WTC11 (cell line): ENCODE data around the gene NOSTRIN. TPM values are rescaled to one million over a fixed set of nuclear protein-coding genes. Genes with fewer than 3 reads are reported as not detected.

ENCODE experiments used
- ATAC-seq: fragments of 200-7000 bp; cut with Tn5 transposase; 2 replicates; pipeline ENCODE4 v1.10.0; 2021; ENCODE audit warnings: mild to moderate bottlenecking, moderate library complexity
- CTCF ChIA-PET: fragments of 300-600 bp; sonication (Branson Sonifier 250); formaldehyde crosslinking; loops from one replicate; lab custom pipeline; 2021; ENCODE audit warnings: antibody characterized with exemption; lab: Charles Lee
- POLR2A ChIA-PET: fragments of 350-600 bp; sonication (Branson Sonifier 250); formaldehyde crosslinking; loops from one replicate; lab custom pipeline; 2021; ENCODE audit warnings: antibody characterized with exemption; lab: Charles Lee
- DNase-seq: peaks from one replicate; pipeline ENCODE4 v3.0.0; 2021; ENCODE audit warnings: low spot score
- H3K27ac Mint-ChIP-seq: 2 replicates; pipeline ENCODE4 v1.8.0; 2021; ENCODE audit warnings: mixed read lengths
- H3K27me3 Mint-ChIP-seq: 2 replicates; pipeline ENCODE4 v1.8.0; 2021; ENCODE audit warnings: low read depth, mild to moderate bottlenecking, moderate library complexity, mixed read lengths
- H3K36me3 Mint-ChIP-seq: 2 replicates; pipeline ENCODE4 v1.8.0; 2021; ENCODE audit warnings: mixed read lengths
- H3K4me1 Mint-ChIP-seq: 2 replicates; pipeline ENCODE4 v1.8.0; 2022; ENCODE audit warnings: mixed read lengths
- H3K4me3 Mint-ChIP-seq: 2 replicates; pipeline ENCODE4 v1.8.0; 2021; ENCODE audit warnings: mild to moderate bottlenecking, moderate library complexity, mixed read lengths
- H3K9me3 Mint-ChIP-seq: 2 replicates; pipeline ENCODE4 v1.8.0; 2021; ENCODE audit warnings: mixed read lengths
- NFYB ChIP-seq: sonication (generic); formaldehyde crosslinking; conservative IDR thresholded peaks from 2 replicates; pipeline ENCODE4 v1.8.0; 2022; ENCODE audit warnings: low read depth, missing genetic modification reagents
- SMAD4 ChIP-seq: sonication (generic); formaldehyde crosslinking; IDR thresholded peaks from 2 replicates; pipeline ENCODE4 v1.8.0; 2022; ENCODE audit warnings: mild to moderate bottlenecking, missing genetic modification reagents
- SP1 ChIP-seq: sonication (generic); formaldehyde crosslinking; conservative IDR thresholded peaks from 2 replicates; pipeline ENCODE4 v1.8.1; 2022; ENCODE audit warnings: missing genetic modification reagents
- ZNF138 ChIP-seq: sonication (generic); formaldehyde crosslinking; conservative IDR thresholded peaks from 2 replicates; pipeline ENCODE4 v1.8.1; 2022; ENCODE audit warnings: mild to moderate bottlenecking, moderate library complexity, missing genetic modification reagents
- total RNA-seq: library from RNA; stranded (reverse); gene quantifications from 3 replicates; pipeline ENCODE4 v1.2.3, GENCODE V29; 2021
- TF ChIP-seq, protein P1 (sequence below): sonication (generic); formaldehyde crosslinking; IDR thresholded peaks from 2 replicates; pipeline ENCODE4 v1.8.0; 2022; ENCODE audit warnings: mild to moderate bottlenecking, missing genetic modification reagents
- TF ChIP-seq, protein P2 (sequence below): sonication (generic); formaldehyde crosslinking; IDR thresholded peaks from 2 replicates; pipeline ENCODE4 v1.8.1; 2023; ENCODE audit warnings: mild to moderate bottlenecking, missing genetic modification reagents, moderate library complexity
- TF ChIP-seq, protein P3 (sequence below): sonication (generic); formaldehyde crosslinking; IDR thresholded peaks from 2 replicates; pipeline ENCODE4 v1.8.1; 2023; ENCODE audit warnings: mild to moderate bottlenecking, missing genetic modification reagents, borderline replicate concordance
- TF ChIP-seq, protein P4 (sequence below): sonication (generic); formaldehyde crosslinking; conservative IDR thresholded peaks from 2 replicates; pipeline ENCODE4 v1.8.1; 2023; ENCODE audit warnings: mild to moderate bottlenecking, low read depth, missing genetic modification reagents, moderate library complexity
- TF ChIP-seq, protein P5 (sequence below): sonication (generic); formaldehyde crosslinking; IDR thresholded peaks from 2 replicates; pipeline ENCODE4 v1.8.1; 2023; ENCODE audit warnings: mild to moderate bottlenecking, missing genetic modification reagents, moderate library complexity
- TF ChIP-seq, protein P6 (sequence below): sonication (generic); formaldehyde crosslinking; IDR thresholded peaks from 2 replicates; pipeline ENCODE4 v1.8.1; 2022; ENCODE audit warnings: low read depth, missing genetic modification reagents, borderline replicate concordance
- TF ChIP-seq, protein P7 (sequence below): sonication (generic); formaldehyde crosslinking; IDR thresholded peaks from 2 replicates; pipeline ENCODE4 v1.8.0; 2023; ENCODE audit warnings: missing genetic modification reagents, mild to moderate bottlenecking, borderline replicate concordance
- TF ChIP-seq, protein P8 (sequence below): fragments of 250-450 bp; sonication (Bioruptor Pico); IDR thresholded peaks from 2 replicates; pipeline ENCODE4 v1.8.0; 2021; ENCODE audit warnings: mild to moderate bottlenecking

NOSTRIN gene
- total RNA-seq, 1 experiment from 2014 or later, result 0.22 TPM

DNA sequence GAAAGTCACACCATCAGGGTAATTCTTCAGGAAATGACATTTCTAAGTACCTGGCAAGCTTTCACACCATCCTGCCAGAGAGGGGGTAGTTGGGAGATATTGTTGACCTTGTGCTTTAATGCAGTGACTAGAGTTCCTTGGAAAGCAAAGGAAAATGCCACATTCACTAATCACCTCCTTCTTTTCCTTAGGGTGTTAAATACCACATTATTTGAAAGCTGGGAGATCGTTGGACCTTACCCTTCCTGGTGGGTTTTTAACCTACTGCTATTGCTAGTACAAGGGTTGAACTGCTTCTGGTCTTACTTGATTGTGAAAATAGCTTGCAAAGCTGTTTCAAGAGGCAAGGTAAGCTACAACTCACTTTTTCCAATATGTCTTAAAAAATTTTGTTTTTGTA is 37.0 kb upstream of the NOSTRIN start:
- Mint-ChIP-seq H3K27me3 (no peaks in the 10 kb centered on the region), H3K9me3 (no peaks in the 10 kb centered on the region), H3K4me3 (no peak overlapping the region), H3K36me3 (peaks cover 10% of the 10 kb centered on the region), H3K4me1 (peaks cover 7% of the 10 kb centered on the region; the same call in 1 of the 2 replicates), H3K27ac (no peak overlapping the region)
- no peak for DNase-seq
- ChIA-PET CTCF (interaction anchor here (0.9 kb wide), 1 partner anchor 419 kb away, joined by 3 read pairs; no protein-coding TSS in a partner anchor), POLR2A (no interaction called here)
- TF ChIP-seq, protein P1, sequence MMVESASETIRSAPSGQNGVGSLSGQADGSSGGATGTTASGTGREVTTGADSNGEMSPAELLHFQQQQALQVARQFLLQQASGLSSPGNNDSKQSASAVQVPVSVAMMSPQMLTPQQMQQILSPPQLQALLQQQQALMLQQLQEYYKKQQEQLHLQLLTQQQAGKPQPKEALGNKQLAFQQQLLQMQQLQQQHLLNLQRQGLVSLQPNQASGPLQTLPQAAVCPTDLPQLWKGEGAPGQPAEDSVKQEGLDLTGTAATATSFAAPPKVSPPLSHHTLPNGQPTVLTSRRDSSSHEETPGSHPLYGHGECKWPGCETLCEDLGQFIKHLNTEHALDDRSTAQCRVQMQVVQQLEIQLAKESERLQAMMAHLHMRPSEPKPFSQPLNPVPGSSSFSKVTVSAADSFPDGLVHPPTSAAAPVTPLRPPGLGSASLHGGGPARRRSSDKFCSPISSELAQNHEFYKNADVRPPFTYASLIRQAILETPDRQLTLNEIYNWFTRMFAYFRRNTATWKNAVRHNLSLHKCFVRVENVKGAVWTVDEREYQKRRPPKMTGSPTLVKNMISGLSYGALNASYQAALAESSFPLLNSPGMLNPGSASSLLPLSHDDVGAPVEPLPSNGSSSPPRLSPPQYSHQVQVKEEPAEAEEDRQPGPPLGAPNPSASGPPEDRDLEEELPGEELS (CRISPR knock-in tag), result no peak
- ATAC-seq, result no peak

DNA sequence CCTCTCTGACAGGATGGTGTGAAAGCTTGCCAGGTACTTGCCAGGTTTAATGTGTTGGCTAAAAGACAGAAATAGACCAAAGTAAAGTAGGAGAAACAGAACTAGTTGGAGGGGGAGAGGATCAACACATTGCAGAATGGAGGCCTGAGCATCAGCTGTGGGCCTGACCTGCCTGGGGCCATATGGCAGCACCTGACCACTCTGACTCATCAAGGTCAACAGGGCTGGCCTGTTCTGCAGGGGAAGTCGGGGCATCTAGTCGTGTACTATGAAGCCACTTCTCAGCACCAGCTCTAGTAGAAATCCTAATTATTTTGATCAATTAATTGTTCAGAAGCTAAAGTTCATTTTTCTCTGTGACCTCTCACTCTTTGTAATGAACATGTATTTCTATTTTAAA is 35.8 kb upstream of the NOSTRIN start:
- no peaks in the 10 kb centered on the region for H3K9me3 Mint-ChIP-seq
- TF ChIP-seq, protein P2, sequence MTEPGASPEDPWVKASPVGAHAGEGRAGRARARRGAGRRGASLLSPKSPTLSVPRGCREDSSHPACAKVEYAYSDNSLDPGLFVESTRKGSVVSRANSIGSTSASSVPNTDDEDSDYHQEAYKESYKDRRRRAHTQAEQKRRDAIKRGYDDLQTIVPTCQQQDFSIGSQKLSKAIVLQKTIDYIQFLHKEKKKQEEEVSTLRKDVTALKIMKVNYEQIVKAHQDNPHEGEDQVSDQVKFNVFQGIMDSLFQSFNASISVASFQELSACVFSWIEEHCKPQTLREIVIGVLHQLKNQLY (CRISPR knock-in tag), result no peak
- TF ChIP-seq, protein P3, sequence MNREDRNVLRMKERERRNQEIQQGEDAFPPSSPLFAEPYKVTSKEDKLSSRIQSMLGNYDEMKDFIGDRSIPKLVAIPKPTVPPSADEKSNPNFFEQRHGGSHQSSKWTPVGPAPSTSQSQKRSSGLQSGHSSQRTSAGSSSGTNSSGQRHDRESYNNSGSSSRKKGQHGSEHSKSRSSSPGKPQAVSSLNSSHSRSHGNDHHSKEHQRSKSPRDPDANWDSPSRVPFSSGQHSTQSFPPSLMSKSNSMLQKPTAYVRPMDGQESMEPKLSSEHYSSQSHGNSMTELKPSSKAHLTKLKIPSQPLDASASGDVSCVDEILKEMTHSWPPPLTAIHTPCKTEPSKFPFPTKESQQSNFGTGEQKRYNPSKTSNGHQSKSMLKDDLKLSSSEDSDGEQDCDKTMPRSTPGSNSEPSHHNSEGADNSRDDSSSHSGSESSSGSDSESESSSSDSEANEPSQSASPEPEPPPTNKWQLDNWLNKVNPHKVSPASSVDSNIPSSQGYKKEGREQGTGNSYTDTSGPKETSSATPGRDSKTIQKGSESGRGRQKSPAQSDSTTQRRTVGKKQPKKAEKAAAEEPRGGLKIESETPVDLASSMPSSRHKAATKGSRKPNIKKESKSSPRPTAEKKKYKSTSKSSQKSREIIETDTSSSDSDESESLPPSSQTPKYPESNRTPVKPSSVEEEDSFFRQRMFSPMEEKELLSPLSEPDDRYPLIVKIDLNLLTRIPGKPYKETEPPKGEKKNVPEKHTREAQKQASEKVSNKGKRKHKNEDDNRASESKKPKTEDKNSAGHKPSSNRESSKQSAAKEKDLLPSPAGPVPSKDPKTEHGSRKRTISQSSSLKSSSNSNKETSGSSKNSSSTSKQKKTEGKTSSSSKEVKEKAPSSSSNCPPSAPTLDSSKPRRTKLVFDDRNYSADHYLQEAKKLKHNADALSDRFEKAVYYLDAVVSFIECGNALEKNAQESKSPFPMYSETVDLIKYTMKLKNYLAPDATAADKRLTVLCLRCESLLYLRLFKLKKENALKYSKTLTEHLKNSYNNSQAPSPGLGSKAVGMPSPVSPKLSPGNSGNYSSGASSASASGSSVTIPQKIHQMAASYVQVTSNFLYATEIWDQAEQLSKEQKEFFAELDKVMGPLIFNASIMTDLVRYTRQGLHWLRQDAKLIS, result no peak
- TF ChIP-seq NFYB (CRISPR knock-in tag) (no peak), SMAD4 (no peak), ZNF138 (CRISPR knock-in tag) (no peak), SP1 (CRISPR knock-in tag) (no peak)
- TF ChIP-seq, protein P4, sequence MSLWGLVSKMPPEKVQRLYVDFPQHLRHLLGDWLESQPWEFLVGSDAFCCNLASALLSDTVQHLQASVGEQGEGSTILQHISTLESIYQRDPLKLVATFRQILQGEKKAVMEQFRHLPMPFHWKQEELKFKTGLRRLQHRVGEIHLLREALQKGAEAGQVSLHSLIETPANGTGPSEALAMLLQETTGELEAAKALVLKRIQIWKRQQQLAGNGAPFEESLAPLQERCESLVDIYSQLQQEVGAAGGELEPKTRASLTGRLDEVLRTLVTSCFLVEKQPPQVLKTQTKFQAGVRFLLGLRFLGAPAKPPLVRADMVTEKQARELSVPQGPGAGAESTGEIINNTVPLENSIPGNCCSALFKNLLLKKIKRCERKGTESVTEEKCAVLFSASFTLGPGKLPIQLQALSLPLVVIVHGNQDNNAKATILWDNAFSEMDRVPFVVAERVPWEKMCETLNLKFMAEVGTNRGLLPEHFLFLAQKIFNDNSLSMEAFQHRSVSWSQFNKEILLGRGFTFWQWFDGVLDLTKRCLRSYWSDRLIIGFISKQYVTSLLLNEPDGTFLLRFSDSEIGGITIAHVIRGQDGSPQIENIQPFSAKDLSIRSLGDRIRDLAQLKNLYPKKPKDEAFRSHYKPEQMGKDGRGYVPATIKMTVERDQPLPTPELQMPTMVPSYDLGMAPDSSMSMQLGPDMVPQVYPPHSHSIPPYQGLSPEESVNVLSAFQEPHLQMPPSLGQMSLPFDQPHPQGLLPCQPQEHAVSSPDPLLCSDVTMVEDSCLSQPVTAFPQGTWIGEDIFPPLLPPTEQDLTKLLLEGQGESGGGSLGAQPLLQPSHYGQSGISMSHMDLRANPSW (CRISPR knock-in tag), result no peak
- TF ChIP-seq, protein P5, sequence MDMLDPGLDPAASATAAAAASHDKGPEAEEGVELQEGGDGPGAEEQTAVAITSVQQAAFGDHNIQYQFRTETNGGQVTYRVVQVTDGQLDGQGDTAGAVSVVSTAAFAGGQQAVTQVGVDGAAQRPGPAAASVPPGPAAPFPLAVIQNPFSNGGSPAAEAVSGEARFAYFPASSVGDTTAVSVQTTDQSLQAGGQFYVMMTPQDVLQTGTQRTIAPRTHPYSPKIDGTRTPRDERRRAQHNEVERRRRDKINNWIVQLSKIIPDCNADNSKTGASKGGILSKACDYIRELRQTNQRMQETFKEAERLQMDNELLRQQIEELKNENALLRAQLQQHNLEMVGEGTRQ (CRISPR knock-in tag), result no peak
- TF ChIP-seq, protein P6, sequence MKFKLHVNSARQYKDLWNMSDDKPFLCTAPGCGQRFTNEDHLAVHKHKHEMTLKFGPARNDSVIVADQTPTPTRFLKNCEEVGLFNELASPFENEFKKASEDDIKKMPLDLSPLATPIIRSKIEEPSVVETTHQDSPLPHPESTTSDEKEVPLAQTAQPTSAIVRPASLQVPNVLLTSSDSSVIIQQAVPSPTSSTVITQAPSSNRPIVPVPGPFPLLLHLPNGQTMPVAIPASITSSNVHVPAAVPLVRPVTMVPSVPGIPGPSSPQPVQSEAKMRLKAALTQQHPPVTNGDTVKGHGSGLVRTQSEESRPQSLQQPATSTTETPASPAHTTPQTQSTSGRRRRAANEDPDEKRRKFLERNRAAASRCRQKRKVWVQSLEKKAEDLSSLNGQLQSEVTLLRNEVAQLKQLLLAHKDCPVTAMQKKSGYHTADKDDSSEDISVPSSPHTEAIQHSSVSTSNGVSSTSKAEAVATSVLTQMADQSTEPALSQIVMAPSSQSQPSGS (CRISPR knock-in tag), result no peak
- TF ChIP-seq, protein P7, sequence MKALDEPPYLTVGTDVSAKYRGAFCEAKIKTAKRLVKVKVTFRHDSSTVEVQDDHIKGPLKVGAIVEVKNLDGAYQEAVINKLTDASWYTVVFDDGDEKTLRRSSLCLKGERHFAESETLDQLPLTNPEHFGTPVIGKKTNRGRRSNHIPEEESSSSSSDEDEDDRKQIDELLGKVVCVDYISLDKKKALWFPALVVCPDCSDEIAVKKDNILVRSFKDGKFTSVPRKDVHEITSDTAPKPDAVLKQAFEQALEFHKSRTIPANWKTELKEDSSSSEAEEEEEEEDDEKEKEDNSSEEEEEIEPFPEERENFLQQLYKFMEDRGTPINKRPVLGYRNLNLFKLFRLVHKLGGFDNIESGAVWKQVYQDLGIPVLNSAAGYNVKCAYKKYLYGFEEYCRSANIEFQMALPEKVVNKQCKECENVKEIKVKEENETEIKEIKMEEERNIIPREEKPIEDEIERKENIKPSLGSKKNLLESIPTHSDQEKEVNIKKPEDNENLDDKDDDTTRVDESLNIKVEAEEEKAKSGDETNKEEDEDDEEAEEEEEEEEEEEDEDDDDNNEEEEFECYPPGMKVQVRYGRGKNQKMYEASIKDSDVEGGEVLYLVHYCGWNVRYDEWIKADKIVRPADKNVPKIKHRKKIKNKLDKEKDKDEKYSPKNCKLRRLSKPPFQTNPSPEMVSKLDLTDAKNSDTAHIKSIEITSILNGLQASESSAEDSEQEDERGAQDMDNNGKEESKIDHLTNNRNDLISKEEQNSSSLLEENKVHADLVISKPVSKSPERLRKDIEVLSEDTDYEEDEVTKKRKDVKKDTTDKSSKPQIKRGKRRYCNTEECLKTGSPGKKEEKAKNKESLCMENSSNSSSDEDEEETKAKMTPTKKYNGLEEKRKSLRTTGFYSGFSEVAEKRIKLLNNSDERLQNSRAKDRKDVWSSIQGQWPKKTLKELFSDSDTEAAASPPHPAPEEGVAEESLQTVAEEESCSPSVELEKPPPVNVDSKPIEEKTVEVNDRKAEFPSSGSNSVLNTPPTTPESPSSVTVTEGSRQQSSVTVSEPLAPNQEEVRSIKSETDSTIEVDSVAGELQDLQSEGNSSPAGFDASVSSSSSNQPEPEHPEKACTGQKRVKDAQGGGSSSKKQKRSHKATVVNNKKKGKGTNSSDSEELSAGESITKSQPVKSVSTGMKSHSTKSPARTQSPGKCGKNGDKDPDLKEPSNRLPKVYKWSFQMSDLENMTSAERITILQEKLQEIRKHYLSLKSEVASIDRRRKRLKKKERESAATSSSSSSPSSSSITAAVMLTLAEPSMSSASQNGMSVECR (CRISPR knock-in tag), result no peak
- TF ChIP-seq, protein P8, sequence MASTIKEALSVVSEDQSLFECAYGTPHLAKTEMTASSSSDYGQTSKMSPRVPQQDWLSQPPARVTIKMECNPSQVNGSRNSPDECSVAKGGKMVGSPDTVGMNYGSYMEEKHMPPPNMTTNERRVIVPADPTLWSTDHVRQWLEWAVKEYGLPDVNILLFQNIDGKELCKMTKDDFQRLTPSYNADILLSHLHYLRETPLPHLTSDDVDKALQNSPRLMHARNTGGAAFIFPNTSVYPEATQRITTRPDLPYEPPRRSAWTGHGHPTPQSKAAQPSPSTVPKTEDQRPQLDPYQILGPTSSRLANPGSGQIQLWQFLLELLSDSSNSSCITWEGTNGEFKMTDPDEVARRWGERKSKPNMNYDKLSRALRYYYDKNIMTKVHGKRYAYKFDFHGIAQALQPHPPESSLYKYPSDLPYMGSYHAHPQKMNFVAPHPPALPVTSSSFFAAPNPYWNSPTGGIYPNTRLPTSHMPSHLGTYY (CRISPR knock-in tag), result no peak
- TF ChIP-seq, all 79 proteins: peak for 0
- Mint-ChIP-seq H3K27ac (no peak overlapping the region; the same call in 1 of the 2 replicates), H3K4me1 (peaks cover 7% of the 10 kb centered on the region; the same call in 1 of the 2 replicates), H3K4me3 (no peak overlapping the region), H3K27me3 (no peaks in the 10 kb centered on the region), H3K36me3 (peaks cover 10% of the 10 kb centered on the region)
- ATAC-seq, result no peak
- no peak for DNase-seq
- ChIA-PET CTCF (no interaction called here), POLR2A (no interaction called here)
